Measurements from ENCODE around the gene METTL5. TPM values are rescaled to one million over a fixed set of nuclear protein-coding genes. Genes with fewer than 3 reads are reported as not detected.

Gene METTL5
- total RNA-seq, 4 donors from 2014 or later, result 19.4 to 35.5 (median 20.8) TPM

DNA sequence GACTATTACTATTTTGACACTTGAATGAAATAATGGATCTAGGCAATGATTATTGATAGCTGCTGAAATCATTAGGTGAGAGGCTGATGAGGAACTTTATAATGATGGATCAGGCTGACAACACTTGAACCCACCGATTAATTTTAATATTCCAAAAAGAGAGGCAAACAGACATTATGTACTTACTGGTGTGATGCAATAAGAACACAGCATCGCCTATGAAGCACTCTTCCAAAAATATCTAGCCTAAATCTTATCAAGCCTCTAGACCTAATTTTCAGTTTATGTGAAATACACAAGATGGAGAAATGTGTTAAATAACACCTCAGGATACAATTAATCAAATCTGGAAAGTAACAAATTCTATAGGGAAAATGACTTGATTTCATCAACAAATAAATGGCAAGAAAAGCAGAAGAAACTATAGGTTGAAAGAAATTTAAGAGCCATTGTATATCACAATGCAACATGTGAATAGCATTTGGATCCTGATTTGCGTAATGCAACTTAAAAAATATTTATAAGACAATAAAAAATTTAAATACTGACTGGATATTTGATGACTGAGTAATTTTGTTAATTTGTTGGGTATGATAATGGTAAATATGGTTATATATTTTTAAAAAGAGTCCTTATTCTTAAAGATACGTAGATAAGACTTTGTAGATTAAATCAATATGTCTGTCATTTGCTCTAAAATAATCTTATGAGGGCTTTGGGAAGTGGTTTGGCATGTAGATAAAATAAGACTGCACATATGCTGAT, 43.3 kb downstream of the METTL5 start:
- no peak overlapping the region for H3K27ac ChIP-seq
- no peaks in the 10 kb centered on the region for H3K9me3 ChIP-seq
- no peaks in the 10 kb centered on the region for H3K36me3 ChIP-seq
- H3K4me3 ChIP-seq, result no peak overlapping the region
- no peak for DNase-seq
- no peak for TF ChIP-seq POLR2A (IDR thresholded peaks at IDR 0.05)
- no peaks in the 10 kb centered on the region for H3K4me1 ChIP-seq
- H3K27me3 ChIP-seq, result no peaks in the 10 kb centered on the region

DNA sequence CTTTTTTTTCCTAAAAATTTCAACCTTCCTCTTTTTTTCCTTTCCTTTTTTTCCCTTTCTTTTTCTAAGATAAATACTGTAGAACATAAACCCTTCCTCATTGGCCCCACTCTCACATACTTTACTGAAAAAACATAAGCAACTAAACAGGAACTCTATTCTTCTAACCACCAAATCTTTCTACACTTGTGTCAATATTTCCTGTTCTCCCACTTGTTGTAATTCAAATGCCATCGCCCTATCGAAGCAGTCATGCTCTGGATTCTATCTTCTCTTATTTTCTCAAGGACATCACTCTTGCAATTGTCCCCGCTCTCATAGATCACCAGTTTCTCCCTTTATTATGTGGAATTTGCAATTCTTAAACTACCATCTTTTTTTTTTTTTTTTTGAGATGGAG, 46.3 kb downstream of the METTL5 start:
- no peak for TF ChIP-seq POLR2A (IDR thresholded peaks at IDR 0.05)
- TF ChIP-seq, protein P1, sequence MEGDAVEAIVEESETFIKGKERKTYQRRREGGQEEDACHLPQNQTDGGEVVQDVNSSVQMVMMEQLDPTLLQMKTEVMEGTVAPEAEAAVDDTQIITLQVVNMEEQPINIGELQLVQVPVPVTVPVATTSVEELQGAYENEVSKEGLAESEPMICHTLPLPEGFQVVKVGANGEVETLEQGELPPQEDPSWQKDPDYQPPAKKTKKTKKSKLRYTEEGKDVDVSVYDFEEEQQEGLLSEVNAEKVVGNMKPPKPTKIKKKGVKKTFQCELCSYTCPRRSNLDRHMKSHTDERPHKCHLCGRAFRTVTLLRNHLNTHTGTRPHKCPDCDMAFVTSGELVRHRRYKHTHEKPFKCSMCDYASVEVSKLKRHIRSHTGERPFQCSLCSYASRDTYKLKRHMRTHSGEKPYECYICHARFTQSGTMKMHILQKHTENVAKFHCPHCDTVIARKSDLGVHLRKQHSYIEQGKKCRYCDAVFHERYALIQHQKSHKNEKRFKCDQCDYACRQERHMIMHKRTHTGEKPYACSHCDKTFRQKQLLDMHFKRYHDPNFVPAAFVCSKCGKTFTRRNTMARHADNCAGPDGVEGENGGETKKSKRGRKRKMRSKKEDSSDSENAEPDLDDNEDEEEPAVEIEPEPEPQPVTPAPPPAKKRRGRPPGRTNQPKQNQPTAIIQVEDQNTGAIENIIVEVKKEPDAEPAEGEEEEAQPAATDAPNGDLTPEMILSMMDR (IDR thresholded peaks at IDR 0.05), result no peak
- DNase-seq, result no peak
- no peaks in the 10 kb centered on the region for H3K36me3 ChIP-seq
- H3K4me3 ChIP-seq, result no peak overlapping the region
- no peaks in the 10 kb centered on the region for H3K4me1 ChIP-seq
- H3K27me3 ChIP-seq, result no peaks in the 10 kb centered on the region
- no peaks in the 10 kb centered on the region for H3K9me3 ChIP-seq
- H3K27ac ChIP-seq, result no peak overlapping the region

DNA sequence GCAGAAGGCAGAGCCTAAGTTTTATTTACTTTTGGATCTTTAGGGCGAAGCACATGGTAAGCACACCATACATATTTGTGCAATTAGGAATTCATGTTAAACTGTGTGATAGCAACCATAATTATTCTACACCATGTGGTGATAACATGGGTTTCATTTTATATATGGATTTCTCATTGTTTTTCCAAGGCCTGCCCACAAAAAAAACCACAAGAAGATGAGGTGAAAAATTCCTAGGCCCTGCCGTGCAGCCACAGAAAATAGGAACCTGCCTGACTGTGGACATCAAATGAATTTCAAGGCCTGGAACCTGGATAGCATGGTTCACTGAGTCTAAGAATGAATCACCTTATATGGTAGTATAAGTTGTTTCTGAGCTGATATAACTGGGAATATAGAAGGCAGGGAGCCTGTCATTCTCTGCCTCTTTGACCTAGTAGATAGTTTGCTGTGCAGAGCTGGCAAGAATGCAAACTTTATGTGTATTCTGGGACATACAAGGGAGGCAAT, 48.4 kb downstream of the METTL5 start:
- Histone ChIP-seq H3K9me3 (no peaks in the 10 kb centered on the region), H3K4me1 (no peaks in the 10 kb centered on the region), H3K27me3 (no peaks in the 10 kb centered on the region), H3K4me3 (no peak overlapping the region), H3K36me3 (no peaks in the 10 kb centered on the region), H3K27ac (no peak overlapping the region)
- DNase-seq, result no peak
- TF ChIP-seq, protein P1 (IDR thresholded peaks at IDR 0.05), result no peak
- no peak for TF ChIP-seq POLR2A (IDR thresholded peaks at IDR 0.05)

DNA sequence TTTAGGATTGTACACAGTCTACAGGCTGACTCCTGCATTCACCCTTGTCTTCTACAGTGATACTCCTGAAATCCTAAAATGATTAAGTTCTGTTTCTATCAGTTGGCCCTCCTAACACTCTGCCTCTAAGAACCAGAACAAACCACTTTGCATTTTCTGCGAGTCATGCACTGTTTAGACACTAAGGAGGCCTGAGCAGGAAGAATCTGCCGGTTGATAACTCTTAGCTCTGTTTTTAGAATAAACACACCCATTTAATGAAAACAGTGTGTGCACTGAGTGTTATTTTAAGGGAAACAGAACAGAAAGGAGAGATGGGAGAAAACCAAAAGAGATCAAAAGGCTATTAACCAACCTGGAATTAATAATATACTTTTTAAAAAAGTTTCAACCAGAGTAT, 48.9 kb downstream of the METTL5 start:
- no peak for DNase-seq
- H3K27me3 ChIP-seq, result no peaks in the 10 kb centered on the region
- no peaks in the 10 kb centered on the region for H3K4me1 ChIP-seq
- no peak overlapping the region for H3K27ac ChIP-seq
- no peaks in the 10 kb centered on the region for H3K9me3 ChIP-seq
- no peak overlapping the region for H3K4me3 ChIP-seq
- TF ChIP-seq, protein P1 (IDR thresholded peaks at IDR 0.05), result no peak
- TF ChIP-seq POLR2A (IDR thresholded peaks at IDR 0.05), result no peak
- H3K36me3 ChIP-seq, result no peaks in the 10 kb centered on the region

DNA sequence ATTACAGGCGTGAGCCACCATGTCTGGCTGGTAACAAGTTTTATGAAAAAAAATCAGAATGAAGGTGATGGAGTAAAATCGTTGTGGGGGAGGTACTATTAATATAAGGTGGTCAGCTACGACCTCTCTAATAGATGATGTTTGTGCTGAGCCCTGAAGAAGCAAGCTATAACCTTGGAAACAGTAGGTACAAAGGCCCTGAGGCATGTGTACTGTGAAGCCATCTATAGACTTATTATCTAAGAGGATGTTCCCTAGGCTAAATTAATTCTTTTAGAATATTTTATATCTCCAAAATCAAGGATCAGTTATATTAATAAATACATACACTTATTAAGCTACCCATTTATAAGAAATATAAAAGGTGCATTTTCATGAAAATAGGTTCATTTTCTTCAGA, 49.4 kb downstream of the METTL5 start:
- H3K27ac ChIP-seq, result no peak overlapping the region
- H3K27me3 ChIP-seq, result no peaks in the 10 kb centered on the region
- H3K4me1 ChIP-seq, result no peaks in the 10 kb centered on the region
- TF ChIP-seq, protein P1 (IDR thresholded peaks at IDR 0.05), result no peak
- TF ChIP-seq POLR2A (IDR thresholded peaks at IDR 0.05), result no peak
- H3K36me3 ChIP-seq, result no peaks in the 10 kb centered on the region
- DNase-seq, result no peak
- no peaks in the 10 kb centered on the region for H3K9me3 ChIP-seq
- no peak overlapping the region for H3K4me3 ChIP-seq

DNA sequence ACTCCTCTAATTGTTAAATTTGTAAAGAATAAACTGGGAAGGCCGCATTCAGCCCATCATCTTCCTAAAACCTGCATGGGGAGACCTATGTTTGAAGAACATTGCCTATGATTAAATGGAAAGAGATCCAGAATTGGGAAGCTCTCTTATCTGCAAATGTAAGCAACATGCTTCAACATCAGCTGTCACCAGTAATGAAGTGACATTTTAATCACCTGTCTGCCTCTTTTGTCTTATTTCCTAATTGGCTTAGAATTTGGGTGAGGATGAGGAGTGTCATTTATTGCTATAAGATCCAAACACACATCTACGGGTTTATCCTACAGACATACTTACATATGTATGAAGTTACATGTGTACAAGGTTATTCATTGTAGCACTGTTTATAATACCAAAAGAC, 52.1 kb downstream of the METTL5 start:
- no peaks in the 10 kb centered on the region for H3K9me3 ChIP-seq
- no peak for TF ChIP-seq POLR2A (IDR thresholded peaks at IDR 0.05)
- TF ChIP-seq, protein P1 (IDR thresholded peaks at IDR 0.05), result no peak
- H3K4me3 ChIP-seq, result no peak overlapping the region
- H3K4me1 ChIP-seq, result peaks cover 0 to 6% (median 0%) of the 10 kb centered on the region in 4 donors
- DNase-seq, result no peak
- H3K27me3 ChIP-seq, result peaks cover 0 to 7% of the 10 kb centered on the region in 2 donors
- H3K27ac ChIP-seq, result no peak overlapping the region
- H3K36me3 ChIP-seq, result no peaks in the 10 kb centered on the region

All from Peyer's patch (tissue), 4 donors.